Measurements from ENCODE around the gene HAUS2.

DNA sequence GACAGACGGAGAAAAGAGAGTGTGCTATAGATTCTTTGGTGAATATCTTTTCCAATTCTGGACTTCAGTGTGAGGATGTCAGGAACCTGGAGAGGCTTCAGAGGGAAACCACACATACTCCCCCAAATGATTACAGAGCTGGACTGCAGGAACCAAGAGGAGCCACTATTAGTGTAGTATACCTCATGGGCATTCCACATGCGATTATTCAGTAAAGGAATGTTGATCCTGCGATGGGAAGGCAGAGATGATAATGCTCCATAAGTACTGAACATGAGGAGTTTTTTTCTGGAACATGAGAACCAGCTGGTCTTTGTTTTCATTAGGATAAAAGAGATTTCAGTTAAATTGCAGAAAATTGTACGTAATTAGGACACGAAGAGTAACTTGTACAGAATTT lies 45.5 kb downstream of the HAUS2 start:
- TF ChIP-seq, protein P1, sequence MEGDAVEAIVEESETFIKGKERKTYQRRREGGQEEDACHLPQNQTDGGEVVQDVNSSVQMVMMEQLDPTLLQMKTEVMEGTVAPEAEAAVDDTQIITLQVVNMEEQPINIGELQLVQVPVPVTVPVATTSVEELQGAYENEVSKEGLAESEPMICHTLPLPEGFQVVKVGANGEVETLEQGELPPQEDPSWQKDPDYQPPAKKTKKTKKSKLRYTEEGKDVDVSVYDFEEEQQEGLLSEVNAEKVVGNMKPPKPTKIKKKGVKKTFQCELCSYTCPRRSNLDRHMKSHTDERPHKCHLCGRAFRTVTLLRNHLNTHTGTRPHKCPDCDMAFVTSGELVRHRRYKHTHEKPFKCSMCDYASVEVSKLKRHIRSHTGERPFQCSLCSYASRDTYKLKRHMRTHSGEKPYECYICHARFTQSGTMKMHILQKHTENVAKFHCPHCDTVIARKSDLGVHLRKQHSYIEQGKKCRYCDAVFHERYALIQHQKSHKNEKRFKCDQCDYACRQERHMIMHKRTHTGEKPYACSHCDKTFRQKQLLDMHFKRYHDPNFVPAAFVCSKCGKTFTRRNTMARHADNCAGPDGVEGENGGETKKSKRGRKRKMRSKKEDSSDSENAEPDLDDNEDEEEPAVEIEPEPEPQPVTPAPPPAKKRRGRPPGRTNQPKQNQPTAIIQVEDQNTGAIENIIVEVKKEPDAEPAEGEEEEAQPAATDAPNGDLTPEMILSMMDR (IDR thresholded peaks at IDR 0.05), result no peak
- TF ChIP-seq POLR2A (IDR thresholded peaks at IDR 0.05), result no peak
